ENCODE measurements around the gene ZNF536. TPM values are rescaled to one million over a fixed set of nuclear protein-coding genes. Genes with fewer than 3 reads are reported as not detected.

ZNF536 gene
- total RNA-seq, 6 donors from 2014 or later = 0.34 to 0.78 (median 0.71) TPM; not detected in 2

GRCh38 chr19:30448386-30449077 lies 76.3 kb downstream of the ZNF536 start:
- ATAC-seq (ENCODE audit: low FRiP score in 2 of 2) = no peak

GRCh38 chr19:30449078-30449590 lies 77.0 kb downstream of the ZNF536 start:
- H3K27ac ChIP-seq = no peak overlapping the region
- no peak for DNase-seq
- H3K27me3 ChIP-seq = no peaks in the 10 kb centered on the region
- TF ChIP-seq POLR2A (IDR thresholded peaks at IDR 0.05) = no peak
- no peak for TF ChIP-seq EP300 (IDR thresholded peaks at IDR 0.05)
- no peak for TF ChIP-seq POLR2AphosphoS5 (IDR thresholded peaks at IDR 0.05)
- no peak for TF ChIP-seq CTCF (IDR thresholded peaks at IDR 0.05)
- ATAC-seq (ENCODE audit: low FRiP score in 2 of 2) = no peak
- H3K9me3 ChIP-seq = no peaks in the 10 kb centered on the region
- H3K36me3 ChIP-seq = no peaks in the 10 kb centered on the region
- WGBS, 2 donors = 62 to 65% methylated on average over 6 of the region's 6 CpGs
- no peak overlapping the region for H3K4me3 ChIP-seq
- H3K4me1 ChIP-seq = peaks cover 0 to 7% (median 1%) of the 10 kb centered on the region in 4 donors

More at GRCh38 chr19:30448386-30449077, 76.3 kb downstream of the ZNF536 start:
- 57% methylated on average over 9 of the region's 9 CpGs for WGBS, 2 donors
- Histone ChIP-seq H3K4me1 (peaks cover 0 to 7% (median 1%) of the 10 kb centered on the region in 4 donors), H3K27me3 (no peaks in the 10 kb centered on the region), H3K36me3 (no peaks in the 10 kb centered on the region), H3K27ac (no peak overlapping the region), H3K9me3 (no peaks in the 10 kb centered on the region), H3K4me3 (no peak overlapping the region)
- no peak for TF ChIP-seq POLR2AphosphoS5 (IDR thresholded peaks at IDR 0.05)
- TF ChIP-seq CTCF (IDR thresholded peaks at IDR 0.05) = no peak
- TF ChIP-seq POLR2A (IDR thresholded peaks at IDR 0.05) = no peak
- DNase-seq = no peak

GRCh38 chr19:30449673-30450072 lies 77.5 kb downstream of the ZNF536 start:
- Histone ChIP-seq H3K27ac (no peak overlapping the region), H3K27me3 (no peaks in the 10 kb centered on the region), H3K4me3 (peak overlapping the region in 2 of 4 donors; percentile 34 to 40), H3K4me1 (peaks cover 0 to 7% (median 1%) of the 10 kb centered on the region in 4 donors), H3K36me3 (no peaks in the 10 kb centered on the region), H3K9me3 (no peaks in the 10 kb centered on the region)
- ATAC-seq (ENCODE audit: low FRiP score in 2 of 2) = no peak
- TF ChIP-seq POLR2A (IDR thresholded peaks at IDR 0.05) = no peak
- TF ChIP-seq CTCF (IDR thresholded peaks at IDR 0.05) = no peak
- no peak for TF ChIP-seq EP300 (IDR thresholded peaks at IDR 0.05)
- no peak for TF ChIP-seq POLR2AphosphoS5 (IDR thresholded peaks at IDR 0.05)
- no peak for DNase-seq
- 36 to 45% methylated on average over 8 of the region's 8 CpGs for WGBS, 2 donors

GRCh38 chr19:30450100-30450499 lies 77.9 kb downstream of the ZNF536 start:
- no peak for TF ChIP-seq POLR2AphosphoS5 (IDR thresholded peaks at IDR 0.05)
- TF ChIP-seq CTCF (IDR thresholded peaks at IDR 0.05) = no peak
- TF ChIP-seq EP300 (IDR thresholded peaks at IDR 0.05) = no peak
- no peak for TF ChIP-seq POLR2A (IDR thresholded peaks at IDR 0.05)
- 1 to 2% methylated on average over 7 of the region's 7 CpGs for WGBS, 2 donors
- H3K9me3 ChIP-seq = no peaks in the 10 kb centered on the region
- H3K4me1 ChIP-seq = peaks cover 0 to 7% (median 1%) of the 10 kb centered on the region in 4 donors
- DNase-seq = no peak
- ATAC-seq (ENCODE audit: low FRiP score in 2 of 2) = peak in 1 of 2 donors; percentile 70
- H3K4me3 ChIP-seq = peak overlapping the region in 3 of 4 donors; percentile 19 to 40 (median 34)
- H3K36me3 ChIP-seq = no peaks in the 10 kb centered on the region
- no peaks in the 10 kb centered on the region for H3K27me3 ChIP-seq
- no peak overlapping the region for H3K27ac ChIP-seq
